Measurements from ENCODE around the gene NCOA4. TPM values are rescaled to one million over a fixed set of nuclear protein-coding genes. Genes with fewer than 3 reads are reported as not detected.

Gene NCOA4
- total RNA-seq, 1 experiment from 2014 or later, result 68.0 TPM

GRCh38 chr10:46077141-46077554, 46.7 kb upstream of the NCOA4 start:
- ChIA-PET CTCF (no interaction called here), RAD21 (ENCODE audit: low non-redundant PET in 1 of 2, low total read pairs in 2 of 2, uncharacterized antibody in 2 of 2, unreplicated experiment in 2 of 2) (no interaction called here), POLR2A (no interaction called here)
- no peak overlapping the region for H3K9ac ChIP-seq (ENCODE audit: low read length)
- no peaks in the 10 kb centered on the region for H3K27me3 ChIP-seq (ENCODE audit: insufficient read depth, low read length)
- H3K4me1 ChIP-seq (ENCODE audit: control insufficient read depth in 1 of 2, insufficient read depth in 2 of 2, low read length in 2 of 2), result no peaks in the 10 kb centered on the region
- H3K79me2 ChIP-seq (ENCODE audit: insufficient read depth, low read length), result no peaks in the 10 kb centered on the region
- intact Hi-C loops (cut with micrococcal nuclease), result no loop called here
- TF ChIP-seq SRF (IDR thresholded peaks at IDR 0.05; ENCODE audit: low read depth) (no peak), EZH2 (IDR thresholded peaks at IDR 0.05) (no peak), POLR2AphosphoS5 (IDR thresholded peaks at IDR 0.05; ENCODE audit: low read depth, low read length) (no peak), ZNF274 (IDR thresholded peaks at IDR 0.05; ENCODE audit: low read depth, low read length) (no peak), MAX (IDR thresholded peaks at IDR 0.05) (no peak), TCF7L2 (IDR thresholded peaks at IDR 0.05; ENCODE audit: borderline replicate concordance, extremely low read depth, insufficient read depth, insufficient read length) (no peak), ZFX (IDR thresholded peaks at IDR 0.05) (no peak), CEBPB (IDR thresholded peaks at IDR 0.05; ENCODE audit: low read depth) (no peak), RAD21 (IDR thresholded peaks at IDR 0.05; ENCODE audit: low read depth) (no peak), SIN3A (IDR thresholded peaks at IDR 0.05; ENCODE audit: low read depth) (no peak), ELF1 (IDR thresholded peaks at IDR 0.05; ENCODE audit: borderline replicate concordance, low read depth) (no peak), CBX3 (IDR thresholded peaks at IDR 0.05; ENCODE audit: low read depth) (no peak), EGR1 (IDR thresholded peaks at IDR 0.05; ENCODE audit: low read depth) (no peak), ZBTB33 (IDR thresholded peaks at IDR 0.05; ENCODE audit: extremely low read depth, insufficient replicate concordance, low read length) (no peak), JUND (IDR thresholded peaks at IDR 0.05) (no peak), FOSL1 (IDR thresholded peaks at IDR 0.05; ENCODE audit: low read depth) (no peak), POLR2A (IDR thresholded peaks at IDR 0.05; ENCODE audit: borderline replicate concordance, extremely low read depth, insufficient read depth, insufficient read length) (no peak), REST (IDR thresholded peaks at IDR 0.05; ENCODE audit: low read depth) (no peak), CTCF (IDR thresholded peaks at IDR 0.05 in 2 of 3, conservative IDR thresholded peaks at IDR 0.05 in 1 of 3; ENCODE audit: borderline replicate concordance in 1 of 3, insufficient read depth in 1 of 3, low read depth in 2 of 3, low read length in 2 of 3) (no peak), ATF3 (IDR thresholded peaks at IDR 0.05) (no peak)
- no peak overlapping the region for H3K4me3 ChIP-seq (replicated peaks in 1 of 2; ENCODE audit: low read depth in 1 of 2, low read length in 2 of 2)
- no peak overlapping the region for H2AFZ ChIP-seq (ENCODE audit: low read depth, low read length, poor library complexity, severe bottlenecking)
- no peaks in the 10 kb centered on the region for H4K20me1 ChIP-seq (ENCODE audit: insufficient read depth)
- no peak for ATAC-seq
- no peak overlapping the region for H3K4me2 ChIP-seq (ENCODE audit: low read length)
- no peaks in the 10 kb centered on the region for H3K9me2 ChIP-seq (ENCODE audit: insufficient read depth)
- no TSS peak for BruUV-seq (replicated peaks)
- H3K9me3 ChIP-seq (ENCODE audit: control insufficient read depth in 1 of 2, insufficient read depth in 1 of 2, low read depth in 1 of 2, low read length in 2 of 2), result no peaks in the 10 kb centered on the region
- no peaks in the 10 kb centered on the region for H3K36me3 ChIP-seq (ENCODE audit: control insufficient read depth in 1 of 2, insufficient read depth in 2 of 2, low read length in 2 of 2)
- no peak for DNase-seq (ENCODE audit: low read depth, low spot score)
- H3K27ac ChIP-seq (ENCODE audit: low read depth, low read length), result no peak overlapping the region

All from HCT116 (cell line).